Ascending aorta (tissue), 2 donors: ENCODE results near the gene ADAT1. TPM values are rescaled to one million over a fixed set of nuclear protein-coding genes. Genes with fewer than 3 reads are reported as not detected.

Experiments
- DNase-seq, 2 donors: peaks; one replicate each; pipeline ENCODE4 v3.0.0-alpha.2; 2019; ENCODE audit warnings: low spot score in 2 of 2
- H3K27ac ChIP-seq, 2 donors: fragments of 200-600 bp; sonication (generic); one replicate each; pipeline ENCODE4 v1.5.1; 2016 to 2017; ENCODE audit warnings: mild to moderate bottlenecking in 1 of 2
- H3K27me3 ChIP-seq: fragments of 200-600 bp; sonication (generic); one replicate; pipeline ENCODE4 v1.5.1; 2017
- H3K36me3 ChIP-seq, 2 donors: fragments of 200-600 bp; sonication (generic); one replicate each; pipeline ENCODE4 v1.5.1; 2016
- H3K4me1 ChIP-seq, 2 donors: fragments of 200-600 bp; sonication (generic); one replicate each; pipeline ENCODE4 v1.5.1; 2016 to 2017; ENCODE audit warnings: mild to moderate bottlenecking in 1 of 2
- H3K4me3 ChIP-seq, 2 donors: fragments of 200-600 bp; sonication (generic); one replicate each; pipeline ENCODE4 v1.5.1; 2016 to 2017; ENCODE audit warnings: mild to moderate bottlenecking in 1 of 2
- H3K9me3 ChIP-seq, 2 donors: fragments of 200-600 bp; sonication (generic); one replicate each; pipeline ENCODE4 v1.5.1; 2016
- CTCF ChIP-seq, 3 experiments: fragments of 200-600 bp in 2 of 3; fragments of 450-650 bp in 1 of 3; sonication (generic) in 2 of 3; IDR thresholded peaks; one replicate each; pipeline ENCODE4 v1.5.1; 2016 to 2019; ENCODE audit warnings: antibody characterized with exemption in 3 of 3, mild to moderate bottlenecking in 1 of 3, moderate library complexity in 1 of 3
- intact Hi-C: fragments of 100-400 bp; cut with DNase I; formaldehyde crosslinking; loops from one replicate; pipeline ENCODE4 v1.15.1; 2023
- total RNA-seq: library from RNA; depleted of rRNA; stranded (reverse); fragments of >200 nt; gene quantifications from one replicate; pipeline ENCODE4 v1.1.0, GENCODE V29; 2016

Gene ADAT1
- total RNA-seq, 1 donor from 2014 or later = 21.2 TPM

GRCh38 chr16:75644240-75645012 is 21.3 kb upstream of the ADAT1 start:
- TF ChIP-seq CTCF (IDR thresholded peaks at IDR 0.05) = no peak
- Histone ChIP-seq H3K36me3 (peaks cover 23 to 46% of the 10 kb centered on the region in 2 donors), H3K27ac (no peak overlapping the region), H3K4me1 (peaks cover 8 to 16% of the 10 kb centered on the region in 2 donors), H3K4me3 (no peak overlapping the region), H3K27me3 (no peaks in the 10 kb centered on the region), H3K9me3 (no peaks in the 10 kb centered on the region)
- DNase-seq = no peak
- intact Hi-C loops = loop anchor here (5.0 kb wide), 1 partner anchor 77 kb away; the partner anchor contains the start of gene GABARAPL2

- Histone ChIP-seq H3K9me3 (no peaks in the 10 kb centered on the region), H3K36me3 (peaks cover 47 to 84% of the 10 kb centered on the region in 2 donors), H3K4me1 (peaks cover 0 to 6% of the 10 kb centered on the region in 2 donors), H3K4me3 (no peak overlapping the region), H3K27me3 (no peaks in the 10 kb centered on the region), H3K27ac (no peak overlapping the region)
- intact Hi-C loops = no loop called here
- DNase-seq = no peak
- no peak for TF ChIP-seq CTCF (IDR thresholded peaks at IDR 0.05)
These were observed 17.5 kb upstream of the ADAT1 start for GRCh38 chr16:75640598-75640997.

- Histone ChIP-seq H3K27me3 (no peaks in the 10 kb centered on the region), H3K4me1 (no peaks in the 10 kb centered on the region), H3K9me3 (no peaks in the 10 kb centered on the region), H3K27ac (no peak overlapping the region), H3K4me3 (no peak overlapping the region), H3K36me3 (peaks cover 79 to 100% of the 10 kb centered on the region in 2 donors)
- intact Hi-C loops = no loop called here
- DNase-seq = no peak
- TF ChIP-seq CTCF (IDR thresholded peaks at IDR 0.05) = no peak
These were observed 12.0 kb upstream of the ADAT1 start for GRCh38 chr16:75635036-75635435.

GRCh38 chr16:75632857-75633256 is 9.8 kb upstream of the ADAT1 start:
- H3K27me3 ChIP-seq = no peaks in the 10 kb centered on the region
- no peak for TF ChIP-seq CTCF (IDR thresholded peaks at IDR 0.05)
- H3K36me3 ChIP-seq = peaks cover 87 to 100% of the 10 kb centered on the region in 2 donors
- H3K27ac ChIP-seq = no peak overlapping the region
- no peaks in the 10 kb centered on the region for H3K9me3 ChIP-seq
- intact Hi-C loops = no loop called here
- no peaks in the 10 kb centered on the region for H3K4me1 ChIP-seq
- no peak for DNase-seq
- H3K4me3 ChIP-seq = no peak overlapping the region

GRCh38 chr16:75630052-75630451 is 7.0 kb upstream of the ADAT1 start:
- H3K27me3 ChIP-seq = no peaks in the 10 kb centered on the region
- no peak overlapping the region for H3K4me3 ChIP-seq
- intact Hi-C loops = no loop called here
- H3K4me1 ChIP-seq = no peaks in the 10 kb centered on the region
- no peak for TF ChIP-seq CTCF (IDR thresholded peaks at IDR 0.05)
- no peaks in the 10 kb centered on the region for H3K9me3 ChIP-seq
- no peak for DNase-seq
- H3K36me3 ChIP-seq = peaks cover 81 to 94% of the 10 kb centered on the region in 2 donors
- no peak overlapping the region for H3K27ac ChIP-seq
